CD4-positive, alpha-beta T cell treated with Interleukin-4 for 1 hour (primary cell): ENCODE data around the gene ZNF865.
"Not testable (repeated sequence)": the region's sequence is repeated elsewhere in the genome, so short reads cannot be mapped to it uniquely, and the experiment has no call there.

Source experiments
- DNase-seq, 2 donors: peaks; one replicate each; pipeline ENCODE4 v3.0.0-alpha.2; 2020 to 2022

ZNF865 gene

GRCh38 chr19:55605637-55606470 lies at the start of gene ZNF865:
ZNF865 (plus strand) TSS chr19:55605647; CDS start chr19:55613619, 7,972 bp downstream.
- DNase-seq: peak; percentile 72 to 76

DNA sequence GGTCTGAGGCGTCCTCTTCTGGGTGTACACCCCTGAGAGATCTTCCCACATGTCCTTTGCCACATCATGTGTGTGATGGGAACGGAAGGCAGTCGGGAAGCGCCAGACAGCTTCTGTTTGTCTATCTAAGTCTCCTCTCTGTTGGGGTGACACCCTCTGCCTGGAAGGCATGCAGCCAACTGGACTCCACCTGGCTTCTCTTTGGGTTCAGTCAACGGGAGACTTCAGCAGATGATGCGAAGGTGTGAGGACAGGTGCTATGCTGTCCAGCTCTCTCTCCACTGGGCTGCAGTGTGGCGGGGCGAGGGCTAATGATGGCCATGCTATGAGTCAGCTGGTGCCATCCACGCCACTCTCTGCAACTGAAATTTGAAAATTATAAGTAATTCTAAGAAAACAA lies 45.8 kb upstream of the ZNF865 start:
- DNase-seq: no peak

GRCh38 chr19:55563261-55563690 lies 42.2 kb upstream of the ZNF865 start:
- DNase-seq: no peak

DNA sequence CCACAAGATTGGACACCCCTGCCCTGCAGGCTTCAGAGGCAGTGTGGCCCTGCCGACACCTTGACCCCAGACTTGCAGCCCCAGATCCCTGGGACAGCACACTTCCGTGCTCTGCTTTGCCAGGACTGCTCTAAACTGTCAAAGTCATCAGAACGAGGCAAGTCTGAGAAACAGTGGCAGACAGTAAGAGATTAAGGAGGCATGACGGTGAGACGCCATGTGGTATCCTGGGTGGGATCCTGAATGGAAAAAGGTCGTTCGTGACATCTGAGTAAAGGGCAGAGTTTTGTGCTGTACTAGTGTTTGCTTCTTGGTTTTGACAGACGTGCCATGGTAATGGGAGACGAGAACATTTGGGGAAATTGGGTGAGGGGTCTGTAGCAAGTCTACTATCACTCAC lies 38.6 kb upstream of the ZNF865 start:
- no peak for DNase-seq

- DNase-seq: no peak
Observed at GRCh38 chr19:55567708-55568328, 37.6 kb upstream of the ZNF865 start.

DNA sequence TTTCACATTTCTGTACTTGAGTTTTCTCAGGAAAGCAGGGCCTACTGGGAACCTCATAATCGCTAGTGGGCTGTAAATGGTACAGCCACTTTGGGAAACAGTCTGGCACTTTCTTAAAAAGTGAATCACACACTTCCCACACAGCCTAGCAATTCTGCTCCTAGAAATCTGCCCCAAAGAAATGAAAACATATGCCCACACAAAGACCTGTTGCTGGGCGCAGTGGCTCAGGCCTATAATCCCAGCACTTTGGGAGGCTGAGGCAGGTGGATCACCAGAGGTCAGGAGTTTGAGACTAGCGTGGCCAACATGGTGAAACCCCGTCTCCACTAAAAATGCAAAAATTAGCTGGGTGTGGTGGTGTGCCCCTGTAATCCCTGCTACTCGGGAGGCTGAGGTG lies 36.0 kb upstream of the ZNF865 start:
- not testable (repeated sequence) for DNase-seq

DNA sequence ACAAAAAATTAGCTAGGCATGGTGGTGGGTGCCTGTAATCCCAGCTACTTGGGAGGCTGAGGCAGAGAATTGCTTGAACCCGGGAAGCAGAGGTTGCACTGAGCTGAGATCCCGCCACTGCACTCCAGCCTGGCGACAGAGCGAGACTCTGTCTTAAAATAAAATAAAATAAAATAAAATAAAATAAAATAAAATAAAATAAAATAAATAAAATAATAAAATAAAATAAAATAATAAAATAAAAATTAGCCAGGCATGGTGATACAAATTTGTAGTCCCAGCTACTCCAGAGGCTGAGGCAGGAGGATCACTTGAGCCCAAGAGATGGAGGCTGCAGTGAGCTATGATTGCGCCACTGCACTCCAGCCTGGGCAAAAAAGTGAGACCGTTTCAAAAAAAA lies 31.5 kb upstream of the ZNF865 start:
- DNase-seq: not testable (repeated sequence)

GRCh38 chr19:55576746-55577145 lies 28.7 kb upstream of the ZNF865 start:
- no peak for DNase-seq

DNA sequence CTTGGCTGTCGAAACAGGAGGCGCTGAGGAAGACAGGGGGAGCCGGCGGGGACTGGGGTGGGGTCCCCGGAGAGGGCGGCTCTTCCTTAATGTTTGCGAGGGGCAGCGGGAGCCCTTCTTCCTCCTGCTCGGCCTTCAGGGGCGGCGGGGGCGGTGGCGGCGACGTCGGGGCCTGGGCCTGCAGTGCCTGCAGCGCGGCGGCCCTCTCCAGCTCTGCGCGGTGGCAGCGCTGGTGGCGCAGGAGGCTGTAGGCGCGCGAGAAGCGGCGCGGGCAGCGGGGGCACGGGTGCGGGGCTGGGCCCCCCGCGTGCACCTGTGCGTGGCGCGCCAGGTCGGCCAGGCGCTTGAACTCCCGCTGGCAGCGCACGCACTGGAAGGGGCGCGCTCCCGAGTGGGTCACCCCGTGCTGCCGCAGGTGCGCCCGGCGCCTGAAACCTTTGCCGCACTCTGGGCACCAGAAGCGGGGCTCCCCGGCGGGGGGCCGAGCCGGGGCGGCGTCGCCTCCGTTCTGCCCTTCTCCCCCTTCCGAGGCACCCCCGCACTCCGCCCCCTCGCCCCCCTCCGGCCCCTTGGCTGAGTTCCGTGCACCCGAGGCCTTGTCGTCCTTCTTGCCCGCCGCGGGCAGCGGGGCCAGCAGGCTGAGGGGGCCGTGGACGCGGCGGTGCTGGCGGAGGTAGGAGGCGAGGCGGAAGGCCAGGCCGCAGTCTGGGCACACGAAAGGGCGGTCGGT lies 27.3 kb upstream of the ZNF865 start:
- no peak for DNase-seq

DNA sequence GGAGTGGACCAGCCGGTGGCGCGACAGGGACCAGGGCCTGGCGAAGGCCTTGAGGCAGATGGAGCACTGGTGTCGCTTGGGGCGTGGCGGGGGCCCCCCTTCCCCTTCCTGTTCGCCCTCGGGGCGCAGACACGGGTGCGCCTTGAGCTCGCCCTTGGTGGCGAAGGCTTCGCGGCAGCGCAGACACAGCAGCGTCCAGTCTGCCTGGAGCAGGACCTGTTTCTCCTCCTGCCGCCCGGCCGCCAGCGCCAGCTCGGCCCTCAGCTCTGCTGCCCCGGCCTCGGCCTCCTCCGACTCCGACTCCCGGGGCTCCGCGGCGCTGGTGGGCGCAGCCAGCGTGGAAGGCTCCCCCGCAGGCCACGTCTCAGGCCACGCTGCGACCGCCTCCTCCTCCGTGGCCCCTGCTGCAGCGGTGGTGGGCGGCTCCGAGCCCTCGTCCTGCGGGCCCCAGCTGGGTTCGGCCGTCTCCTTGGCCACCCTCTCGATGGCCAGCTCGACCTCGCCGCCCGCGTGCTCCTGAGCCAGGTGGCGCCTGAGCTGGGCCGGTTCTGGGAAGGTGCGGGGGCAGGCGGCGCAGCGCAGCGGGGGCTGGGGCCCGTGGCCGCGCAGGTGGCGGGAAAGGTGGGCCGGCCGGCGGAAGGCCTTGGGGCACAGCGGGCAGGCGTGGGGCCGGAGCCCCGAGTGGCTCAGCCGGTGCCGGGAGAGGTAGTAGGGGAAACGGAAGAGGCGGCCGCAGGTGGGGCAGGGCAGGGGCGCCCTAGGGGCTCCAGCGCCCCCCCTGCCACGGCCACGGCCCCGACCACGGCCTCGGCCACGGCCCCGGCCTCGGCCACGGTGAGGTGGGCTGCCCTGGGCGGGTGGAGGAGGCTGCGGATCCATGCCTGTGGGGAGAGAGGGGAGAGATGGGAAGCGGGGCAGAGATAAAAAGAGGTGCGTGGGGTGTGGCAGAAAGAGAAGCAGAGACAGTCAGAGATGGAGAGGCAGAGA lies 26.4 kb upstream of the ZNF865 start:
- DNase-seq: no peak

DNA sequence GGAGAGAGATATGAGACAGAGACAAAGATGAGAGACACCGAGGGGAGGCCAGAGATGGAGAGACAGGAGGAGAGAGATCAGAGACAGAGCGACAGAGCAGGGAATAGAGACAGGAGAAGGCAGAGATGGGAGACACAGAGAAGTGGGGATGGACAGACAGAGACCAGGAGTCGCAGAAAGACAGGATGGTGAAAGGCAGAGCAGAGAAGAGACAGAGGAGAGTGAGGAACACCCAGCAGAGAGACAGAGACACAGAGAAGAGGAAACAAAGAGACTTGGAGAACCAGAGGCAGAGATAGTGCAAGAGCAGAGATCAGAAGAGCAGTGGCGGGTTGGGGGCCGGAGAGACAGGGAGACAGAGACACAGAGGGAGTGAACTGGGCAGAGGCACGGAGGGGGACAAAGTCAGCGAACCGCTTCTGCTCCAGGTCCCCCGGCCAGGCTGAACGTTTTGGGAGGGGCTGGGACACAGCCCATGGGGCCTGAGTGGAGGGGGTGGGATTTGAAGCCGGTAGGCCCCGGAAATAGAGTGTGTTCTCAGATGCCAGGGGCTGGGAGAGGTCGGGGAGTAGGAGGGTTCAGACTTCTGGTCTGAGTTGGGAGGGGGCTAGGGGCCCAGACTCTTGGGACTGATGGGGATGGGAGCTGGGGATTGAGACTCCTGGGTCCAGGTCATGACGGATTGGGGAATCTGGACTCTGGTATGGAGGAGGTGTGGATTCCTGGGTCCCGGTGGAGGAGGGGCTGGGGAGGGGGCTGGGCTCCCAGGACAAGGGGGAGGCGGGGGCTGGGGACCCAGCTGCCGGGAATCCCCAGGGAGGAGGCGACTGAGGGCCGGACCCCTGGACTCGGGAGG lies 25.5 kb upstream of the ZNF865 start:
- no peak for DNase-seq

GRCh38 chr19:55580628-55581144 lies 24.8 kb upstream of the ZNF865 start, which contains the start of gene ZNF579:
ZNF579 (minus strand) TSS chr19:55580848; CDS start chr19:55579639, 1,209 bp downstream.
- DNase-seq: peak; percentile 77 to 80

GRCh38 chr19:55581145-55581822 lies 24.2 kb upstream of the ZNF865 start:
- DNase-seq: peak in 1 of 2 donors; percentile 26

- DNase-seq: no peak
Observed at GRCh38 chr19:55581823-55582223, 23.6 kb upstream of the ZNF865 start.

DNA sequence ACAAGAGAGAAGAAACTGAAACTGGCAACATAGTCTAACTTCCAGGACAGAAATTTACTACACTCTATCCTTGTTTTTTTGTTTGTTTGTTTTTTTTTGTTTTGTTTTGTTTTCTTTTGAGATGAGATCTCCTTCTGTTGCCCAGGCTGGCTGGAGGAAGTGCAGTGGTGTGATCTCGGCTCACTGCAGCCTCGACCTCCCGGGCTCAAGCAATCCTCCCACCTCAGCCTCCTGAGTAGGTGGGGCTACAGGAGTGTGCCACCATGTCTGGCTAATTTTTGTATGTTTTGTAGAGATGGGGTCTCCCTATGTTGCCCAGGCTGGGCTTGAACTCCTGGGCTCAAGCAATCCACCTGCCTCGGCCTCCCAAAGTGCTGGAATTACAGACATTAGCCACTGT lies 23.2 kb upstream of the ZNF865 start:
- not testable (repeated sequence) for DNase-seq

GRCh38 chr19:55583897-55584296 lies 21.6 kb upstream of the ZNF865 start:
- not testable (repeated sequence) for DNase-seq

GRCh38 chr19:55584871-55585270 lies 20.6 kb upstream of the ZNF865 start:
- no peak for DNase-seq

GRCh38 chr19:55585658-55586339 lies 19.6 kb upstream of the ZNF865 start:
- DNase-seq: peak; percentile 45 to 59

GRCh38 chr19:55586976-55587668 lies 18.3 kb upstream of the ZNF865 start:
- peak; percentile 94 to 96 for DNase-seq
